ENCODE data around the gene MIEF1. TPM values are rescaled to one million over a fixed set of nuclear protein-coding genes. Genes with fewer than 3 reads are reported as not detected.

The MIEF1 gene
- total and polyA plus RNA-seq, 2 experiments from 2014 or later, result 13.2 to 40.1 TPM

DNA sequence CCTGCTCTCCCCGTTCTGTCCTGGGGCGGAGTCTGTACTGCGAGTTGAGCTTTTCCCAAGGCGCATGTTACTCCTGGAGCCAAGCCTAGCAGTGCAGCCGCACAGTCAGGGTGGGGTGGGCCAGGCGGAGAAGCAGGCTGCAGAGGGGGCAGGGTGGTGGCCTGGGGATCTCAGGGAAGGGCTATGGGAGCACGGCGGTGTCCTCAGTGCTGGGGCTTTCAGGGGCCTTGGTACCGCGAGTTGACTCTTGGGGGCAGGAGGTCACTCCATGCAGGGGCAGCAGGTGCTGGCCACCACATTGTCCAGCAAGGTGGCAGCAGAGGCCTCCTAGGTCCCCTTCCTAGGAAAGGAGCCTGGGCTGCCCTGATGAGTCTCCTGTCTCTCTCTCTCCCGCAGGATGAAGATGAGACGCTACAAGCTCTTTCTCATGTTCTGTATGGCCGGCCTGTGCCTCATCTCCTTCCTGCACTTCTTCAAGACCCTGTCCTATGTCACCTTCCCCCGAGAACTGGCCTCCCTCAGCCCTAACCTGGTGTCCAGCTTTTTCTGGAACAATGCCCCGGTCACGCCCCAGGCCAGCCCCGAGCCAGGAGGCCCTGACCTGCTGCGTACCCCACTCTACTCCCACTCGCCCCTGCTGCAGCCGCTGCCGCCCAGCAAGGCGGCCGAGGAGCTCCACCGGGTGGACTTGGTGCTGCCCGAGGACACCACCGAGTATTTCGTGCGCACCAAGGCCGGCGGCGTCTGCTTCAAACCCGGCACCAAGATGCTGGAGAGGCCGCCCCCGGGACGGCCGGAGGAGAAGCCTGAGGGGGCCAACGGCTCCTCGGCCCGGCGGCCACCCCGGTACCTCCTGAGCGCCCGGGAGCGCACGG is 14.9 kb upstream of the MIEF1 start:
- H3K27me3 ChIP-seq (ENCODE audit: insufficient read depth), result no peaks in the 10 kb centered on the region
- Mint-ChIP-seq H3K4me1 (peaks cover 10% of the 10 kb centered on the region), H3K27me3 (ENCODE audit: insufficient read depth, low read depth, poor library complexity) (peaks cover 2% of the 10 kb centered on the region), H3K36me3 (ENCODE audit: low read depth) (no peaks in the 10 kb centered on the region), H3K27ac (no peak overlapping the region), H3K4me3 (no peak overlapping the region), H3K9me3 (no peaks in the 10 kb centered on the region)
- no peaks in the 10 kb centered on the region for H3K4me1 ChIP-seq (ENCODE audit: insufficient read depth)
- H3K4me3 ChIP-seq, result no peak overlapping the region
- no peaks in the 10 kb centered on the region for H3F3A ChIP-seq (replicated peaks; ENCODE audit: low read depth)
- H3K36me3 ChIP-seq (ENCODE audit: insufficient read depth), result no peaks in the 10 kb centered on the region
- H3K79me2 ChIP-seq (replicated peaks; ENCODE audit: insufficient read depth), result no peaks in the 10 kb centered on the region
- no peak overlapping the region for H3K27ac ChIP-seq (ENCODE audit: low read depth)
- no peak for DNase-seq (ENCODE audit: low spot score)
- no peak for ATAC-seq
- no peaks in the 10 kb centered on the region for H3K9me2 ChIP-seq (ENCODE audit: insufficient read depth)
- no peak overlapping the region for H3K4me2 ChIP-seq
- TF ChIP-seq, protein P1, sequence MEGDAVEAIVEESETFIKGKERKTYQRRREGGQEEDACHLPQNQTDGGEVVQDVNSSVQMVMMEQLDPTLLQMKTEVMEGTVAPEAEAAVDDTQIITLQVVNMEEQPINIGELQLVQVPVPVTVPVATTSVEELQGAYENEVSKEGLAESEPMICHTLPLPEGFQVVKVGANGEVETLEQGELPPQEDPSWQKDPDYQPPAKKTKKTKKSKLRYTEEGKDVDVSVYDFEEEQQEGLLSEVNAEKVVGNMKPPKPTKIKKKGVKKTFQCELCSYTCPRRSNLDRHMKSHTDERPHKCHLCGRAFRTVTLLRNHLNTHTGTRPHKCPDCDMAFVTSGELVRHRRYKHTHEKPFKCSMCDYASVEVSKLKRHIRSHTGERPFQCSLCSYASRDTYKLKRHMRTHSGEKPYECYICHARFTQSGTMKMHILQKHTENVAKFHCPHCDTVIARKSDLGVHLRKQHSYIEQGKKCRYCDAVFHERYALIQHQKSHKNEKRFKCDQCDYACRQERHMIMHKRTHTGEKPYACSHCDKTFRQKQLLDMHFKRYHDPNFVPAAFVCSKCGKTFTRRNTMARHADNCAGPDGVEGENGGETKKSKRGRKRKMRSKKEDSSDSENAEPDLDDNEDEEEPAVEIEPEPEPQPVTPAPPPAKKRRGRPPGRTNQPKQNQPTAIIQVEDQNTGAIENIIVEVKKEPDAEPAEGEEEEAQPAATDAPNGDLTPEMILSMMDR (conservative IDR thresholded peaks at IDR 0.05; ENCODE audit: low read depth in 2 of 2), result 0 out of 4 replicates have a peak, but pooled peaks of 1 of the 2 experiments have one; percentile 3
- TF ChIP-seq STAT1 (IDR thresholded peaks at IDR 0.05; ENCODE audit: unreplicated experiment), result no peak
- H4K20me1 ChIP-seq (replicated peaks; ENCODE audit: insufficient read depth), result no peaks in the 10 kb centered on the region; the same call in 1 of the 2 replicates
- H2AFZ ChIP-seq, result no peak overlapping the region

DNA sequence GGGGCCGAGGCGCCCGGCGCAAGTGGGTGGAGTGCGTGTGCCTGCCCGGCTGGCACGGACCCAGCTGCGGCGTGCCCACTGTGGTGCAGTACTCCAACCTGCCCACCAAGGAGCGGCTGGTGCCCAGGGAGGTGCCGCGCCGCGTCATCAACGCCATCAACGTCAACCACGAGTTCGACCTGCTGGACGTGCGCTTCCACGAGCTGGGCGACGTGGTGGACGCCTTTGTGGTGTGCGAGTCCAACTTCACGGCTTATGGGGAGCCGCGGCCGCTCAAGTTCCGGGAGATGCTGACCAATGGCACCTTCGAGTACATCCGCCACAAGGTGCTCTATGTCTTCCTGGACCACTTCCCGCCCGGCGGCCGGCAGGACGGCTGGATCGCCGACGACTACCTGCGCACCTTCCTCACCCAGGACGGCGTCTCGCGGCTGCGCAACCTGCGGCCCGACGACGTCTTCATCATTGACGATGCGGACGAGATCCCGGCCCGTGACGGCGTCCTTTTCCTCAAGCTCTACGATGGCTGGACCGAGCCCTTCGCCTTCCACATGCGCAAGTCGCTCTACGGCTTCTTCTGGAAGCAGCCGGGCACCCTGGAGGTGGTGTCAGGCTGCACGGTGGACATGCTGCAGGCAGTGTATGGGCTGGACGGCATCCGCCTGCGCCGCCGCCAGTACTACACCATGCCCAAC is 14.1 kb upstream of the MIEF1 start:
- no peak overlapping the region for H3K4me3 ChIP-seq
- peaks cover 2% of the 10 kb centered on the region for H3K27me3 Mint-ChIP-seq (ENCODE audit: insufficient read depth, low read depth, poor library complexity)
- no peak overlapping the region for H3K27ac Mint-ChIP-seq
- H3K4me1 ChIP-seq (ENCODE audit: insufficient read depth), result no peaks in the 10 kb centered on the region
- no peaks in the 10 kb centered on the region for H3K9me2 ChIP-seq (ENCODE audit: insufficient read depth)
- no peaks in the 10 kb centered on the region for H3K27me3 ChIP-seq (ENCODE audit: insufficient read depth)
- H4K20me1 ChIP-seq (replicated peaks; ENCODE audit: insufficient read depth), result no peaks in the 10 kb centered on the region; the same call in 1 of the 2 replicates
- H3K4me1 Mint-ChIP-seq, result peaks cover 10% of the 10 kb centered on the region
- no peaks in the 10 kb centered on the region for H3K36me3 ChIP-seq (ENCODE audit: insufficient read depth)
- H3K4me2 ChIP-seq, result no peak overlapping the region
- H3F3A ChIP-seq (replicated peaks; ENCODE audit: low read depth), result no peaks in the 10 kb centered on the region
- no peak overlapping the region for H2AFZ ChIP-seq
- no peak for DNase-seq (ENCODE audit: low spot score)
- no peak overlapping the region for H3K27ac ChIP-seq (ENCODE audit: low read depth)
- no peaks in the 10 kb centered on the region for H3K79me2 ChIP-seq (replicated peaks; ENCODE audit: insufficient read depth)
- H3K36me3 Mint-ChIP-seq (ENCODE audit: low read depth), result no peaks in the 10 kb centered on the region
- H3K9me3 Mint-ChIP-seq, result no peaks in the 10 kb centered on the region
- no peak overlapping the region for H3K4me3 Mint-ChIP-seq
- ATAC-seq, result no peak
- TF ChIP-seq EZH2 (IDR thresholded peaks at IDR 0.05; ENCODE audit: low read depth, unreplicated experiment) (no peak), POLR2AphosphoS5 (IDR thresholded peaks at IDR 0.05; ENCODE audit: low read depth) (no peak), ZNF114 (CRISPR knock-in tag; IDR thresholded peaks at IDR 0.05) (no peak), NANOG (IDR thresholded peaks at IDR 0.05; ENCODE audit: borderline replicate concordance) (no peak)
- TF ChIP-seq, protein P2, sequence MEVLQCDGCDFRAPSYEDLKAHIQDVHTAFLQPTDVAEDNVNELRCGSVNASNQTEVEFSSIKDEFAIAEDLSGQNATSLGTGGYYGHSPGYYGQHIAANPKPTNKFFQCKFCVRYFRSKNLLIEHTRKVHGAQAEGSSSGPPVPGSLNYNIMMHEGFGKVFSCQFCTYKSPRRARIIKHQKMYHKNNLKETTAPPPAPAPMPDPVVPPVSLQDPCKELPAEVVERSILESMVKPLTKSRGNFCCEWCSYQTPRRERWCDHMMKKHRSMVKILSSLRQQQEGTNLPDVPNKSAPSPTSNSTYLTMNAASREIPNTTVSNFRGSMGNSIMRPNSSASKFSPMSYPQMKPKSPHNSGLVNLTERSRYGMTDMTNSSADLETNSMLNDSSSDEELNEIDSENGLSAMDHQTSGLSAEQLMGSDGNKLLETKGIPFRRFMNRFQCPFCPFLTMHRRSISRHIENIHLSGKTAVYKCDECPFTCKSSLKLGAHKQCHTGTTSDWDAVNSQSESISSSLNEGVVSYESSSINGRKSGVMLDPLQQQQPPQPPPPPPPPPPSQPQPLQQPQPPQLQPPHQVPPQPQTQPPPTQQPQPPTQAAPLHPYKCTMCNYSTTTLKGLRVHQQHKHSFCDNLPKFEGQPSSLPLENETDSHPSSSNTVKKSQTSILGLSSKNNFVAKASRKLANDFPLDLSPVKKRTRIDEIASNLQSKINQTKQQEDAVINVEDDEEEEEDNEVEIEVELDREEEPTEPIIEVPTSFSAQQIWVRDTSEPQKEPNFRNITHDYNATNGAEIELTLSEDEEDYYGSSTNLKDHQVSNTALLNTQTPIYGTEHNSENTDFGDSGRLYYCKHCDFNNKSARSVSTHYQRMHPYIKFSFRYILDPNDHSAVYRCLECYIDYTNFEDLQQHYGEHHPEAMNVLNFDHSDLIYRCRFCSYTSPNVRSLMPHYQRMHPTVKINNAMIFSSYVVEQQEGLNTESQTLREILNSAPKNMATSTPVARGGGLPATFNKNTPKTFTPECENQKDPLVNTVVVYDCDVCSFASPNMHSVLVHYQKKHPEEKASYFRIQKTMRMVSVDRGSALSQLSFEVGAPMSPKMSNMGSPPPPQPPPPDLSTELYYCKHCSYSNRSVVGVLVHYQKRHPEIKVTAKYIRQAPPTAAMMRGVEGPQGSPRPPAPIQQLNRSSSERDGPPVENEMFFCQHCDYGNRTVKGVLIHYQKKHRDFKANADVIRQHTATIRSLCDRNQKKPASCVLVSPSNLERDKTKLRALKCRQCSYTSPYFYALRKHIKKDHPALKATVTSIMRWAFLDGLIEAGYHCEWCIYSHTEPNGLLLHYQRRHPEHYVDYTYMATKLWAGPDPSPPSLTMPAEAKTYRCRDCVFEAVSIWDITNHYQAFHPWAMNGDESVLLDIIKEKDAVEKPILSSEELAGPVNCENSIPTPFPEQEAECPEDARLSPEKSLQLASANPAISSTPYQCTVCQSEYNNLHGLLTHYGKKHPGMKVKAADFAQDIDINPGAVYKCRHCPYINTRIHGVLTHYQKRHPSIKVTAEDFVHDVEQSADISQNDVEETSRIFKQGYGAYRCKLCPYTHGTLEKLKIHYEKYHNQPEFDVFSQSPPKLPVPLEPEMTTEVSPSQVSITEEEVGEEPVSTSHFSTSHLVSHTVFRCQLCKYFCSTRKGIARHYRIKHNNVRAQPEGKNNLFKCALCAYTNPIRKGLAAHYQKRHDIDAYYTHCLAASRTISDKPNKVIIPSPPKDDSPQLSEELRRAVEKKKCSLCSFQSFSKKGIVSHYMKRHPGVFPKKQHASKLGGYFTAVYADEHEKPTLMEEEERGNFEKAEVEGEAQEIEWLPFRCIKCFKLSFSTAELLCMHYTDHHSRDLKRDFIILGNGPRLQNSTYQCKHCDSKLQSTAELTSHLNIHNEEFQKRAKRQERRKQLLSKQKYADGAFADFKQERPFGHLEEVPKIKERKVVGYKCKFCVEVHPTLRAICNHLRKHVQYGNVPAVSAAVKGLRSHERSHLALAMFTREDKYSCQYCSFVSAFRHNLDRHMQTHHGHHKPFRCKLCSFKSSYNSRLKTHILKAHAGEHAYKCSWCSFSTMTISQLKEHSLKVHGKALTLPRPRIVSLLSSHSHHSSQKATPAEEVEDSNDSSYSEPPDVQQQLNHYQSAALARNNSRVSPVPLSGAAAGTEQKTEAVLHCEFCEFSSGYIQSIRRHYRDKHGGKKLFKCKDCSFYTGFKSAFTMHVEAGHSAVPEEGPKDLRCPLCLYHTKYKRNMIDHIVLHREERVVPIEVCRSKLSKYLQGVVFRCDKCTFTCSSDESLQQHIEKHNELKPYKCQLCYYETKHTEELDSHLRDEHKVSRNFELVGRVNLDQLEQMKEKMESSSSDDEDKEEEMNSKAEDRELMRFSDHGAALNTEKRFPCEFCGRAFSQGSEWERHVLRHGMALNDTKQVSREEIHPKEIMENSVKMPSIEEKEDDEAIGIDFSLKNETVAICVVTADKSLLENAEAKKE (CRISPR knock-in tag; IDR thresholded peaks at IDR 0.05), result no peak
- TF ChIP-seq, protein P3, sequence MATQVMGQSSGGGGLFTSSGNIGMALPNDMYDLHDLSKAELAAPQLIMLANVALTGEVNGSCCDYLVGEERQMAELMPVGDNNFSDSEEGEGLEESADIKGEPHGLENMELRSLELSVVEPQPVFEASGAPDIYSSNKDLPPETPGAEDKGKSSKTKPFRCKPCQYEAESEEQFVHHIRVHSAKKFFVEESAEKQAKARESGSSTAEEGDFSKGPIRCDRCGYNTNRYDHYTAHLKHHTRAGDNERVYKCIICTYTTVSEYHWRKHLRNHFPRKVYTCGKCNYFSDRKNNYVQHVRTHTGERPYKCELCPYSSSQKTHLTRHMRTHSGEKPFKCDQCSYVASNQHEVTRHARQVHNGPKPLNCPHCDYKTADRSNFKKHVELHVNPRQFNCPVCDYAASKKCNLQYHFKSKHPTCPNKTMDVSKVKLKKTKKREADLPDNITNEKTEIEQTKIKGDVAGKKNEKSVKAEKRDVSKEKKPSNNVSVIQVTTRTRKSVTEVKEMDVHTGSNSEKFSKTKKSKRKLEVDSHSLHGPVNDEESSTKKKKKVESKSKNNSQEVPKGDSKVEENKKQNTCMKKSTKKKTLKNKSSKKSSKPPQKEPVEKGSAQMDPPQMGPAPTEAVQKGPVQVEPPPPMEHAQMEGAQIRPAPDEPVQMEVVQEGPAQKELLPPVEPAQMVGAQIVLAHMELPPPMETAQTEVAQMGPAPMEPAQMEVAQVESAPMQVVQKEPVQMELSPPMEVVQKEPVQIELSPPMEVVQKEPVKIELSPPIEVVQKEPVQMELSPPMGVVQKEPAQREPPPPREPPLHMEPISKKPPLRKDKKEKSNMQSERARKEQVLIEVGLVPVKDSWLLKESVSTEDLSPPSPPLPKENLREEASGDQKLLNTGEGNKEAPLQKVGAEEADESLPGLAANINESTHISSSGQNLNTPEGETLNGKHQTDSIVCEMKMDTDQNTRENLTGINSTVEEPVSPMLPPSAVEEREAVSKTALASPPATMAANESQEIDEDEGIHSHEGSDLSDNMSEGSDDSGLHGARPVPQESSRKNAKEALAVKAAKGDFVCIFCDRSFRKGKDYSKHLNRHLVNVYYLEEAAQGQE (IDR thresholded peaks at IDR 0.05; ENCODE audit: unreplicated experiment), result no peak

Measured in GM23338 (cell line).